Measurements from ENCODE around the gene IL19. TPM values are rescaled to one million over a fixed set of nuclear protein-coding genes. Genes with fewer than 3 reads are reported as not detected.

IL19 gene
- total and polyA plus RNA-seq, 9 of the 15 experiments (the other 6 are each of a cell fraction or from before 2014, with no cell fraction given), result not detected

DNA sequence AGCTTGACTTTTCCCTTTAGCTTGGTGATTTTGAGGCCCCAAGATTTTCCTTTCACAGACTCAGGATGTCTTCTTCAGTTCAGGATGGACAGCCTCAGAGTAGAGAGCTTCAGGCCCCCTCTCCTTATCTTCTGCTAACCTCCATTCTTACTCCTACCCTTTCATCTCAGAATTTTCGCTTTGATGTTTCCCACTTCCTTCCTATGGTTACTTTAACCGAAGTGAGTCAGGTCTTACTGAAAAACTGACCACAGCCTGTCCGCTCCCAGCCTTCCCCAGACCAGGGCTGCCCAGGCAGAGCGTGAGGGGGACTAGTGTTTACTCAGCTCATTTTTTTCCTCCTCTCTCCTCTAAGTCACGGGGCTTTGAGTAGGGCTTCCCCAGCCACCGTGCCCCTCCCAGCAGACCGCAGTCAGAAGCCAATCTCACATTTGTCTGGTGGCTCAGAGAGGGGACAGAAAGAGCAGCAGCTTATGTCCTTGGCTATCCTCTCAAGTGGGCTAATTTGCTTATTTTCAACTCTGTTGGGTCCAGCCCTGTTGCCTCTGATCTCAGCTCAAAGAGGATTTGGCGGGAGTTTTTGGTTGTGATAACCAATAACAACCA, 4.2 kb upstream of the IL19 start (continued):
- TF ChIP-seq, protein P1, sequence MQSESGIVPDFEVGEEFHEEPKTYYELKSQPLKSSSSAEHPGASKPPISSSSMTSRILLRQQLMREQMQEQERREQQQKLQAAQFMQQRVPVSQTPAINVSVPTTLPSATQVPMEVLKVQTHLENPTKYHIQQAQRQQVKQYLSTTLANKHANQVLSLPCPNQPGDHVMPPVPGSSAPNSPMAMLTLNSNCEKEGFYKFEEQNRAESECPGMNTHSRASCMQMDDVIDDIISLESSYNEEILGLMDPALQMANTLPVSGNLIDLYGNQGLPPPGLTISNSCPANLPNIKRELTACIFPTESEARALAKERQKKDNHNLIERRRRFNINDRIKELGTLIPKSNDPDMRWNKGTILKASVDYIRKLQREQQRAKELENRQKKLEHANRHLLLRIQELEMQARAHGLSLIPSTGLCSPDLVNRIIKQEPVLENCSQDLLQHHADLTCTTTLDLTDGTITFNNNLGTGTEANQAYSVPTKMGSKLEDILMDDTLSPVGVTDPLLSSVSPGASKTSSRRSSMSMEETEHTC (IDR thresholded peaks at IDR 0.05), result peak; percentile 85
- no peak for TF ChIP-seq EHMT2 (IDR thresholded peaks at IDR 0.05)
- TF ChIP-seq BCOR (IDR thresholded peaks at IDR 0.05), result no peak
- TF ChIP-seq PTRF (tag; IDR thresholded peaks at IDR 0.05), result no peak
- TF ChIP-seq MCM2 (IDR thresholded peaks at IDR 0.05; ENCODE audit: low read depth), result no peak
- peak; percentile 78 for TF ChIP-seq ZNF384 (IDR thresholded peaks at IDR 0.05; ENCODE audit: low read depth, low read length)
- peak; percentile 9 for TF ChIP-seq ZFP36 (IDR thresholded peaks at IDR 0.05; ENCODE audit: low read depth, low read length, partially characterized antibody)
- TF ChIP-seq ZBTB7A (IDR thresholded peaks at IDR 0.05; ENCODE audit: borderline replicate concordance, control insufficient read depth, low read depth, low read length), result 0 out of 2 replicates have a peak, but pooled peaks have one; percentile 49
- TF ChIP-seq RBBP5 (IDR thresholded peaks at IDR 0.05; ENCODE audit: borderline replicate concordance, insufficient read depth, low read length, poor library complexity, severe bottlenecking), result peak; percentile 44
- no peak for TF ChIP-seq MCM3 (IDR thresholded peaks at IDR 0.05)
- TF ChIP-seq CREM (IDR thresholded peaks at IDR 0.05; ENCODE audit: low read depth), result no peak; the same call in 1 of the 2 replicates
- TF ChIP-seq CREB1 (IDR thresholded peaks at IDR 0.05), result no peak
- no peak for TF ChIP-seq CREB1 (CRISPR knock-in tag; IDR thresholded peaks at IDR 0.05)
- peak; percentile 73 for TF ChIP-seq CBFA2T3 (IDR thresholded peaks at IDR 0.05)
- no peak for TF ChIP-seq MED1 (CRISPR knock-in tag; IDR thresholded peaks at IDR 0.05; ENCODE audit: borderline replicate concordance)
- 0 out of 2 replicates have a peak, but pooled peaks have one; percentile 4 for TF ChIP-seq MTA2 (IDR thresholded peaks at IDR 0.05; ENCODE audit: low read depth)
- TF ChIP-seq, protein P2, sequence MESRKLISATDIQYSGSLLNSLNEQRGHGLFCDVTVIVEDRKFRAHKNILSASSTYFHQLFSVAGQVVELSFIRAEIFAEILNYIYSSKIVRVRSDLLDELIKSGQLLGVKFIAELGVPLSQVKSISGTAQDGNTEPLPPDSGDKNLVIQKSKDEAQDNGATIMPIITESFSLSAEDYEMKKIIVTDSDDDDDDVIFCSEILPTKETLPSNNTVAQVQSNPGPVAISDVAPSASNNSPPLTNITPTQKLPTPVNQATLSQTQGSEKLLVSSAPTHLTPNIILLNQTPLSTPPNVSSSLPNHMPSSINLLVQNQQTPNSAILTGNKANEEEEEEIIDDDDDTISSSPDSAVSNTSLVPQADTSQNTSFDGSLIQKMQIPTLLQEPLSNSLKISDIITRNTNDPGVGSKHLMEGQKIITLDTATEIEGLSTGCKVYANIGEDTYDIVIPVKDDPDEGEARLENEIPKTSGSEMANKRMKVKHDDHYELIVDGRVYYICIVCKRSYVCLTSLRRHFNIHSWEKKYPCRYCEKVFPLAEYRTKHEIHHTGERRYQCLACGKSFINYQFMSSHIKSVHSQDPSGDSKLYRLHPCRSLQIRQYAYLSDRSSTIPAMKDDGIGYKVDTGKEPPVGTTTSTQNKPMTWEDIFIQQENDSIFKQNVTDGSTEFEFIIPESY (CRISPR knock-in tag; IDR thresholded peaks at IDR 0.05), result no peak
- TF ChIP-seq EGR1 (conservative IDR thresholded peaks at IDR 0.05), result 0 out of 2 replicates have a peak, but pooled peaks have one; percentile 14
- TF ChIP-seq MAFK (IDR thresholded peaks at IDR 0.05; ENCODE audit: low read length), result peak; percentile 46; the same call in 1 of the 2 replicates
- no peak for TF ChIP-seq SETDB1 (IDR thresholded peaks at IDR 0.05; ENCODE audit: low read length)
- peak; percentile 58 for TF ChIP-seq JUND (IDR thresholded peaks at IDR 0.05; ENCODE audit: borderline replicate concordance, low read depth, low read length)
- peak; percentile 78; the same call in 2 of the 3 replicates for TF ChIP-seq JUND (tag; IDR thresholded peaks at IDR 0.05; ENCODE audit: borderline replicate concordance, low read depth, low read length)
- no peak for TF ChIP-seq KAT7 (CRISPR knock-in tag; IDR thresholded peaks at IDR 0.05; ENCODE audit: borderline replicate concordance)
- no peak for TF ChIP-seq TRIM28 (IDR thresholded peaks at IDR 0.05)
- no peak for TF ChIP-seq HDGF (IDR thresholded peaks at IDR 0.05)
- TF ChIP-seq, protein P3, sequence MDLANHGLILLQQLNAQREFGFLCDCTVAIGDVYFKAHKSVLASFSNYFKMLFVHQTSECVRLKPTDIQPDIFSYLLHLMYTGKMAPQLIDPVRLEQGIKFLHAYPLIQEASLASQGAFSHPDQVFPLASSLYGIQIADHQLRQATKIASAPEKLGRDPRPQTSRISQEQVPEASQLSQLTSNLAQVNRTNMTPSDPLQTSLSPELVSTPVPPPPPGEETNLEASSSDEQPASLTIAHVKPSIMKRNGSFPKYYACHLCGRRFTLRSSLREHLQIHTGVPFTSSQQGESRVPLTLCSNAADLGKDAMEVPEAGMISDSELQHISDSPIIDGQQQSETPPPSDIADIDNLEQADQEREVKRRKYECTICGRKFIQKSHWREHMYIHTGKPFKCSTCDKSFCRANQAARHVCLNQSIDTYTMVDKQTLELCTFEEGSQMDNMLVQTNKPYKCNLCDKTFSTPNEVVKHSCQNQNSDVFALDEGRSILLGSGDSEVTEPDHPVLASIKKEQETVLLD (IDR thresholded peaks at IDR 0.05), result no peak
- TF ChIP-seq MTF1 (CRISPR knock-in tag; IDR thresholded peaks at IDR 0.05; ENCODE audit: borderline replicate concordance), result no peak

Measured in K562 (cell line).